AG20443 (cell line): ENCODE measurements around the gene SLF1.
A peak's percentile ranks its signal among the peaks of the same experiment; 100 is the strongest.
"Not testable (repeated sequence)": the region's sequence is repeated elsewhere in the genome, so short reads cannot be mapped to it uniquely, and the experiment has no call there.

Experiments used
- DNase-seq: peaks from one replicate; pipeline ENCODE4 v3.0.0; 2012; ENCODE audit warnings: low spot score, mixed read lengths

Gene SLF1

GRCh38 chr5:94618493-94619328, at the start of gene SLF1, which contains the start of gene KIAA0825:
TSS of gene SLF1 (plus strand) at chr5:94618669. CDS start at chr5:94628811, 10,142 bp downstream.
TSS of gene KIAA0825 (minus strand) at chr5:94618604. CDS start at chr5:94537126, 81,478 bp downstream.
- DNase-seq = peak; percentile 93

DNA sequence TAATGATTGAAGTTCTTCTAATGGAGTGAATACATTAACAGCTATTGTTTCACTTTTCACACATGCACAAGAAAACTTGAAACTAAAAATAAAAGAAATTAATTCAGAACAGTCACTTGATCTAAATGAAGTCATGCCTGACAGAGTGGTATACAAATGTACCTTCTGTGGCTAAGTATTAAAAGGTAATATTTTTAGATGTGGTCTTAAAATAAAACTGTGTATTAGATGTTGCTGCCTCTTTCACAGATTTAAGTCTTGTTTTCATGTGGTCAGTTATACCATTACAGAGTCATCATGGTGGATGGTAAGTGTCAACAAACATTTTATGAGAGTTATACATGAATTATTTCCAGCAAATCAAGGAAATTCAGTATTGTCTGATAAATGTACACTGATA, 47.1 kb upstream of the SLF1 start:
- no peak for DNase-seq

DNA sequence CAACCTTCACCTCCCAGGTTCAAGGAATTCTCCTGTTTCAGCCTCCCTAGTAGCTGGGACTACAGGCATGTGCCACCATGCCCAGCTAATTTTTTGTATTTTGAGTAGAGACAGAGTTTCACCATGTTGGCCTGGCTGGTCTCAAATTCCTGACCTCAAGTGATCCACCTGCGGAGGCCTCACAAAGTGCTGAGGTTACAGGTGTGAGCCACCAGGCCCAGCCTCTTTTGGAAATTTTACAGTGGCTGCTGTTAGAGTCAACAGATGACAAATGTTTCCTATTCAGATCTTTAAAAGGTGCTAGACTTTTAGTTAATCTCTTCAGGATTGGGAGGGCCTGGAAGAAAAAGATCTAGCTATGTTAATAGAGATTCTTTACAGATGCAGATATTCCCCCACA, 45.1 kb upstream of the SLF1 start:
- DNase-seq = not testable (repeated sequence)

DNA sequence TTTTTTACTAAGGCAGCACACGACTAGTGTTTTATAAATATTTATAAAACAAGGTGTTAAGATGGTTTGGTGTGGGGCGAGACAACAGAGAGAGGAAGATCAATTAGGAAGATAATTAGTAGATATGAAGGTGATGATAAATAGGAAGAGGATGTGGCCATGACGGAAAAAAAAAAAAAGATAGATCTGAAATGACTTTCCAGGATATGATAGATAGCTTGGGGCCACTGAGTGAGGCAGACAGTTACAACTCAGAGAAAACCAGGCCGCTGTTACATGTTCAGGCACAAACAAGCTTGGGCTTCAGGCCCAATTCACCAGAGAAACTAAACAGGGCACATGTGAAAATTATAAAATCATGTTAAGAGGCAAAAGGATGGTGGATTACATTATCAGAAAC, 43.3 kb upstream of the SLF1 start:
- no peak for DNase-seq

- no peak for DNase-seq
These were observed 40.8 kb upstream of the SLF1 start for GRCh38 chr5:94577466-94578245.

DNA sequence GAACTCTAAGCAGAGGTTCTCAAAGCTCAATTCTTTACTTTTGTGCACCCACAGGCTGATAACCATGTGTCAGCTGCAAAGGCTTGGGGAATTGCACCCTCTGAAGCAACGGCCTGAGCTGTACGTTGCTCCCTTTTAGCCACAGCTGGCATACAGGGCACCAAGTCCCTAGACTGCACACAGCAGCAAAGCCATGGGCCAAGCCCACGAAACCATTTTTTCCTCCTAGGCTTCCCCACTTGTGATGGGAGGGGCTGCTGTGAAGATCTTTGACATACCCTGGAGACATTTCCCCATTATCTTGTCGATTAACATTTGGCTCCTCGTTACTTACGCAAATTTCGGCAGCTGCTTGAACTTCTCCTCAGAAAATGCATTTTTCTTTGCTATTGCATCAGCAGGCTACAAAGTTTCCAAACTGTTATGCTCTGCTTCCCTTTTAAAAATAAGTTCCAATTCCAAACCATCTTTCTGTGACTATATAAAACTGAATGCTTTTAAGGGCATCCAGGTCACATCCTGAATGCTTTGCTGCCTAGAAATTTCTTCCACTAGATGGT, 23.1 kb upstream of the SLF1 start:
- no peak for DNase-seq

DNA sequence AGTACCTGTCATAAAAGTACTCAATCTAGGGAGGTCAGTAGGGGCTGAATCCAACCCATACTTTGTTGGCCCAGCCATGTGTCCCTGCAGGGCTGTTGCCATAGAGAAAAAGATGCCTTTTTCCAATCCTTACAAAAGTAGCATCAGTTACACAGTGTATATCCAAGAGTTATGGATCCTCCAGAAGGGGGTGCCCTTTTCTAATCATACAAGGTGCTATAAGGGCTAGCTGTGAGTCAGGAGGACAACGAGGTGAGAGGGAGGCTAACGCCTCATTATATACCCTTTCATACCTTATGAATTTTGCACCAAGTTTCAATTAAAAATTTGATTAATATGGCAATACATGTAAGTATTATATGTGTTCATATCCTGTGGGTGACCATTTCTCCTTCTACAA, 4.9 kb upstream of the SLF1 start:
- DNase-seq = no peak

DNA sequence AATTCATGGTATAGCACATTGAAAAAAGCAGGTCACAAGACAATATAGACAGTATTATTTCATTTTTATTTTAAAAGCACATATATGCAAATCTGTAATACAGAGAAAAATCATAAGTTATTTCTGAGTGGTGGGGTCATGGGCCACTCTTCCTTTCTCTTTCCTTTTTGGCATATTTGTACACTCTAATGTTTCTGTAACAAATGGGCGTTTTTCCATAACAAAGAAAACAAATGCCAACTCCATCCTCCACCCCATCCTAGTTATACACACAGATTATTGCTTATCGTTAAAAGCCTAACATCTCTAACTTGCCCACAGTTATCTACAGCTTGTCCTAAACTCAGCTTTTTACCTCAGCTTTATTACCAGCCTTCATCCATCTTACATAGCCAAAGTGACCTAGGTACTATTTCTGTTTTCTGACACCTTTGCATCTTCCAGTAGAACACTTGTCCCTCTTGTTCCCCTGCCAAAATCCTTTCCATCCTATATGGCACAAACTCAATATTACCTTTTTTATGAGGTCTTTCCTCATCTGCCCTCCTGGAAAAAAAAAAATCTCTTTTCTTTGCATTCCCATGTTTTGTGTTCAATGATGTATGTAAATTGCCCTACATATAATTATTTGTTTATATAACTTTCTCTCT, 4.2 kb upstream of the SLF1 start:
- DNase-seq = no peak

- DNase-seq = no peak
These were observed 2.6 kb upstream of the SLF1 start for GRCh38 chr5:94615862-94616261.

GRCh38 chr5:94618029-94618492, 408 bp upstream of the SLF1 start:
- peak; percentile 62 for DNase-seq

DNA sequence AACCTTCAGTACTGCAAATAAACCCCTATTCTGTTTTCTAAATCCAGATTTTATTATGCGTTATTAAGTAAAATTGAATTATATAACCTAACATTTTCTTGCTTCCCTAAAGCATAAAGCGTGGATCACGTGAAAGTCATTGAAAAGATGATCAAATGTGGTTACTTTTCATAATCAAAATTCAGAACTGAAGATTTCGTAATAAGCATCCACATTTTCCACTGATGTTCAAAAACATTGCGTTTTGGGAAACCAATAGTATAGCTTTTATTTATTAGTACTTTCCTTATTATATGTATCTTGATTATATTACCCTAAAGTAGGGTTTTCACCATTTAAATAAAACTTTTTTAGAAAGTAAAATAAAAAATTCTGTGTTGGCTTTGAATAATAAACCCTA, 1.8 kb downstream of the SLF1 start:
- DNase-seq = no peak

- no peak for DNase-seq
These were observed 3.3 kb downstream of the SLF1 start for GRCh38 chr5:94621763-94622162.

DNA sequence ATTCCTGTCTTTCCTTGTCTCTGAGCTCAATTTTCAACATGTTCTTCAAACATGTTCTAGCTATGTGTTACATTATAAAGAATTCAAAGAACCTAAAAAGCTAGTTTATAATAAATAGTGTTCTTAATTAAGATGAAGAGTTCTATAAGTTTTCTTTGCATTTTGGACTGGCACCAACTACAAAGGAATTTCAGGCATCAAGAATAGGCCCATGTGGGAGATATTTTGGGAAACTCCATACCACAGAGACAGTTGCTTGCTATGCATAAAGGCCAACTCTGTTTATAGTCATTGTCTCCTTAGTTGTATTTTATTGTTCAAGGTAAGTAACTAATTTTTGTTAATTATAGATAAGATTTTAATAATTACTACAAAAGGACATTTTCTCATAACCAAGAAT, 4.5 kb downstream of the SLF1 start:
- DNase-seq = no peak

GRCh38 chr5:94623877-94624276, 5.4 kb downstream of the SLF1 start:
- DNase-seq = no peak

DNA sequence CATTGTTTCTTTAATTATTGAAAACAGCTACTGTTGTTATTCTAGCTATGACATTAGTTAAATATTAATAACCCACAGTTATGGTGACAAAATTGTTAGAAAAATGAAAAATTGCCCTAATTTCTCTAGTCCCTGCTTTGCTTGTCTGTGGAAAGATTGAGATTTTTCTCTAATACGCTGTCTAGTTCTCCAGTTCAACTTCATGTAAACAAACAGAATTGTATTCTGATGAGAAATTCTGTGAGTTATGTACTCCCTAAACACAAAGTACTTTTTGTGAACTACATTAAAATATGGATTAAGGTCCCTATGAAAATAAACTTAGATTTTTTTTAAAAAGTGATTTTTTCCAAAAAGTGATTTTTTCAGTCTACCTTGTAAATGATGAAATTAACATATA, 8.7 kb downstream of the SLF1 start:
- DNase-seq = no peak

GRCh38 chr5:94632024-94632423, 13.6 kb downstream of the SLF1 start:
- DNase-seq = no peak

GRCh38 chr5:94640176-94640575, 21.7 kb downstream of the SLF1 start:
- no peak for DNase-seq

GRCh38 chr5:94645053-94645452, 26.6 kb downstream of the SLF1 start:
- DNase-seq = no peak

DNA sequence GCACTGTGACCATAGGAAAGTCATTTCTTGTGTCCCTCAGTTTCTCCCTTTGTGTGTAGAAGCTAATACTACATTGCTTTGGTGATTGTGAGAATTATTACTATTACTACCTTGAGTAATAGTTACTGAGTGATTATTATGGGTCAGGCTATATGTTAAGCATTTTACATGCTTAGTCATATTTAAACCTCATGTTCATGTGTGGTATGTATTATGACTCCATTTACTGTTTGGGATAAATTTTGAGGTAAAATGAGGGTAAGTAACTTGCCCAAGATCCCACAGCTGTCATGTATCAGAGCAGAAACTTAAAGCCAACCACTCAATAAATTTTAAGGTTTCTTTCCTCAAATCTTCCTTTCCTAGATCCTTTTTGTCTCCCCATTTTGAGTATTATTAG, 28.3 kb downstream of the SLF1 start:
- DNase-seq = no peak

GRCh38 chr5:94649874-94650273, 31.4 kb downstream of the SLF1 start:
- DNase-seq = no peak

DNA sequence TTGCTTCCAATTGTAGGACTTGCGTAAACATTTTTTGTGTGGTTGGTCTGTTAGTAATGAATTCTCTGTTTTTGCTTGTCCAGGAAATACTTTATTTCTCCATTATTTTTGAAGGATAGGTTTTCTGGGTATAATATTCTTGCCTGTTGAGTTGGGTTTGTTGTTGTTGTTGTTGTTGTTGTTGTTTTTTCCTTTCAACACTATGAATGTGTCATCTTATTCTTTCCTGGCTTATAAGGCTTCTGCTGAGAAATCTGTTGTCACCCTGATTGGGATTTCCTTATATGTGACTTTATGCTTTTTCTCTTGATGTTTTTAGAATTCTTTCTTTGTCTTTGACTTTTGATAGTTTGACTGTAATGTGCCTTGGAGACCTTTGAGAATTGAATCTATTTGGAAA, 39.8 kb downstream of the SLF1 start:
- no peak for DNase-seq

GRCh38 chr5:94660506-94660905, 42.0 kb downstream of the SLF1 start:
- DNase-seq = no peak
